Activated gamma-delta T cell treated with Interleukin-2 at 50 U/mL for 16 hours (primary cell): ENCODE data around the gene ZNF438.
"Not testable (repeated sequence)": the region's sequence is repeated elsewhere in the genome, so short reads cannot be mapped to it uniquely, and the experiment has no call there.

Source experiments
- DNase-seq: peaks from one replicate; pipeline ENCODE4 v3.0.0-alpha.2; 2020

ZNF438 gene

GRCh38 chr10:30821261-30821993 lies 210.2 kb downstream of the ZNF438 start:
- no peak for DNase-seq

GRCh38 chr10:30820261-30820991 lies 211.2 kb downstream of the ZNF438 start:
- DNase-seq = no peak

GRCh38 chr10:30819341-30820181 lies 212.1 kb downstream of the ZNF438 start:
- no peak for DNase-seq

- no peak for DNase-seq
These were observed 212.8 kb downstream of the ZNF438 start for GRCh38 chr10:30818854-30819253.

GRCh38 chr10:30818010-30818660 lies 213.5 kb downstream of the ZNF438 start:
- DNase-seq = no peak

GRCh38 chr10:30817541-30817940 lies 214.1 kb downstream of the ZNF438 start:
- DNase-seq = no peak

- no peak for DNase-seq
These were observed 214.9 kb downstream of the ZNF438 start for GRCh38 chr10:30816820-30817171.

GRCh38 chr10:30816159-30816819 lies 215.4 kb downstream of the ZNF438 start:
- DNase-seq = no peak

GRCh38 chr10:30813872-30814481 lies 217.7 kb downstream of the ZNF438 start:
- DNase-seq = no peak

GRCh38 chr10:30812018-30812851 lies 219.4 kb downstream of the ZNF438 start:
- no peak for DNase-seq

- no peak for DNase-seq
These were observed 220.2 kb downstream of the ZNF438 start for GRCh38 chr10:30811276-30812017.

- no peak for DNase-seq
These were observed 221.2 kb downstream of the ZNF438 start for GRCh38 chr10:30810416-30810815.

- no peak for DNase-seq
These were observed 224.8 kb downstream of the ZNF438 start for GRCh38 chr10:30806850-30807249.

- DNase-seq = no peak
These were observed 226.6 kb downstream of the ZNF438 start for GRCh38 chr10:30805061-30805460.

GRCh38 chr10:30804478-30805055 lies 227.1 kb downstream of the ZNF438 start:
- no peak for DNase-seq

- DNase-seq = no peak
These were observed 227.8 kb downstream of the ZNF438 start for GRCh38 chr10:30803892-30804322.

- DNase-seq = no peak
These were observed 228.6 kb downstream of the ZNF438 start for GRCh38 chr10:30803058-30803457.

- DNase-seq = no peak
These were observed 231.3 kb downstream of the ZNF438 start for GRCh38 chr10:30800368-30800767.

- no peak for DNase-seq
These were observed 232.9 kb downstream of the ZNF438 start for GRCh38 chr10:30798646-30799185.

- not testable (repeated sequence) for DNase-seq
These were observed 236.6 kb downstream of the ZNF438 start for GRCh38 chr10:30795024-30795423.
